Measurements from ENCODE around the gene AFDN.

AFDN gene

DNA sequence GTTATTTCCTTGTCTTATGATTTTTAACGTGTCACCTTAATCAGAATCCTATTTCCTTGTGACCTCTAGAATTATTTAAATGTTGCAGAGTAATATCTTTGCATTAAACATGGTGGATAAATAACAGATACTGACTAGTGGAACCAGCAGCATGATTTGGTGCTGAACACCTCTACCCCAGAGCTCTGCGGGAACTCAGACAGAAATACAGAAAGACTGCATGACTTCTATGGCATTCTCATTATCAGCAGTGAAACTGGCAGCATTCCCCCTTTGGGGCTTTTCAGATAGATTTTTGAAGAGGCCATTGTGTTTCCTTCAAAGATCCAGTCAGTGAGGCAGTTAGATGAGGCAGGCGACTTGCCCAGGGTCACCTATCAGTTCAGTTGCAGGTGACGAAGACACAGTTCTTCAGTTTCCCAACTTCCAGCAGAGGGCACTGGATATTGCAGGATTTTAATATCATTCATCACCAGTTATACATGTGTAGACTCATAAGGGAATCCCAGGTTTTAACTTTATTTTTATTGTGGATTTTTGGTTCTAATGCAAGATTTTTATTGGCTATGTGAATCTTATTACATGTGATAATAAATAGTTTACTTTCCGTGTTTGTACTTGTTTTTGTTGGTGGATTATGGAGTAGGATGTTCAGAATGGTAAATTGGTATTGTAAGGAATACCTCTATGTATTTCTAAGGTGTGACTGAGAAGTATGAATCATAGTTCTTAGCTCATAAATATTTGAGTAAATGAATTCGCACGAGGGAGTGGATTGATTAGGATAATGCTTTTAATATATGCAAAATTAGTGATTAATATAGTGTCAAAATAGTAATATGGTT, 81.3 kb downstream of the AFDN start:
- peak; percentile 66 for TF ChIP-seq CTCF (conservative IDR thresholded peaks at IDR 0.05; ENCODE audit: low read depth, low read length)
- H3K4me3 ChIP-seq (ENCODE audit: low read depth, low read length), result no peak overlapping the region
- peak; percentile 56 for DNase-seq (ENCODE audit: low read depth)

DNA sequence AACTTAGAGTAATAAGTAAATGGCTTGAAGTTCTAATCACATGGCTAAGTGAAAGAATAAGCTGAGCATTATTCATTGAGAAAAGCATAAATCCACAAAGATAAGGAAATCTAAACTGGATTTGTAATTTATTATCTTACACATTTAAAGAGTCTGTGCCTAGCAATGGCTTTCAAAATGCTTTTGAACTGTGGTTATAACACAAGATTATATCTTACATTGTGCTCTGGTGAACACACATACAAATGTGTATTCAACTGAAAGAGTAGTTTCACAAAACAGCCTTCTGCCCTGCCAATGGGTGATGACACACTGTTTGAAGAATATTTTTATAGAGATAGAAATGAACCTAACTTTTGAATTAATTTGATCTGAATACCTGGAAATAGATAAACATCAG, 83.3 kb downstream of the AFDN start:
- H3K4me3 ChIP-seq (ENCODE audit: low read depth, low read length), result no peak overlapping the region
- DNase-seq (ENCODE audit: low read depth), result no peak
- no peak for TF ChIP-seq CTCF (conservative IDR thresholded peaks at IDR 0.05; ENCODE audit: low read depth, low read length)

- TF ChIP-seq CTCF (conservative IDR thresholded peaks at IDR 0.05; ENCODE audit: low read depth, low read length), result no peak
- DNase-seq (ENCODE audit: low read depth), result no peak
Measured at GRCh38 chr6:167910652-167911051, 83.9 kb downstream of the AFDN start.

DNA sequence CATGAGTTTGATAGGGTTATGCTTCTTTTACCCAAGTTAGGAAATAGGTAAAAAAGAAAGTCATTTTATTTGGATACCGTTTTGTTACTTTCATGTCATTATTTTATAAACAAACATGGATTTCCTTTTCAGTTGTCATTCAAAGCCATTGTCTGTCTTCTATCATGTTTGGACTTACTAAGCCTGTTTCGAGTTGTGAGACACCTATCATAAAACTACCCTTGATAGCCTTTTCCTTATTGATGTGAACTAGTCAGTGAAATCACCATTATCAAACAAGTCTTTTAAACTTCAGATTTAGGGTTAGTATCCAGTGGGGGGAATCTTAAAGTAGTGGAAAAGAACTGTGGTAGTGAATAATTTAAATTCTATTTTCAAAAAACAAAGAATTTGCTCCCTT, 85.8 kb downstream of the AFDN start:
- no peak overlapping the region for H3K4me3 ChIP-seq (ENCODE audit: low read depth, low read length)
- no peak for TF ChIP-seq CTCF (conservative IDR thresholded peaks at IDR 0.05; ENCODE audit: low read depth, low read length)
- DNase-seq (ENCODE audit: low read depth), result no peak

More at GRCh38 chr6:167910652-167911051, 83.9 kb downstream of the AFDN start:
- no peak overlapping the region for H3K4me3 ChIP-seq (ENCODE audit: low read depth, low read length)

- no peak for TF ChIP-seq CTCF (conservative IDR thresholded peaks at IDR 0.05; ENCODE audit: low read depth, low read length)
- no peak overlapping the region for H3K4me3 ChIP-seq (ENCODE audit: low read depth, low read length)
Measured at GRCh38 chr6:167913699-167914098, 87.0 kb downstream of the AFDN start.

DNA sequence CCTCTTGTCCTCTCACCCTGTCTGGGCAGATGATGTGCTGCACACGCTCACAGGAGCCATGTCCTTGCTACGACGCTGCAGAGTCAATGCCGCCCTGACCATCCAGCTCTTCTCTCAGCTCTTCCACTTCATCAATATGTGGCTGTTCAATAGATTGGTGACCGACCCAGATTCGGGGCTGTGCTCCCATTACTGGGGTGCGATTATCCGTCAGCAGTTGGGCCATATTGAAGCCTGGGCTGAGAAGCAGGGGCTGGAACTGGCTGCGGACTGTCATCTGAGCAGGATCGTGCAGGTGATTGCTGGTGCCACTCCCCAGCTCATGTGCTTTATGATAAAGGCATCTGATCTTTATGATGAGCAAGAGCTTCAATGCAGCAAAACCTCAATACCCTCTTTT, 88.4 kb downstream of the AFDN start:
- DNase-seq (ENCODE audit: low read depth), result no peak
- no peak overlapping the region for H3K4me3 ChIP-seq (ENCODE audit: low read depth, low read length)
- no peak for TF ChIP-seq CTCF (conservative IDR thresholded peaks at IDR 0.05; ENCODE audit: low read depth, low read length)

More at GRCh38 chr6:167913699-167914098, 87.0 kb downstream of the AFDN start:
- no peak for DNase-seq (ENCODE audit: low read depth)

All from choroid plexus epithelial cell (primary cell).